ENCODE results near the gene CABLES2.

The CABLES2 gene

GRCh38 chr20:62407221-62407992 lies at the start of gene CABLES2:
Gene CABLES2 (minus strand): TSS chr20:62407285. CDS start chr20:62407276, 9 bp downstream.
- peak; percentile 69 to 80 for DNase-seq (ENCODE audit: low read depth in 2 of 2, low spot score in 1 of 2)

DNA sequence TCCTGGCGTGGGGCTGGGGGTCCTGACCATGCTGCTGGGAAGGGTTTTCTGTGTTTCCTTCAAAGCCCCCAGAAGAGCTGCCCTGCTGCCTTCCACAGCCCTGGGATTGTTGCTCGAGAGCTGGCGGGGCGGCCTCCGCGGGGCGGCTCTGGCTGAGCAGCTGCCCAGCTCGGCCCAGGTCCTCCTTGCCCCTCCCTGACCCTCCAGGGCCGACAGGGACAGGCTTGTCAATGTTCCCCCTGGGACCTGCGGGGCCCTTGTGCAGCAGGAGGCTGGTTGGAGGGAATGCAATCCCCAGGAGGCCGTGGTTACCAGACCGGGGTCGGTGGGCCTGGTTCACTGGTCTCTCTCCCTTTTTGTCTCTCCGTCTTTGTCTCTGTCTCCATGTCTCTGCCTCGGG lies 48.8 kb upstream of the CABLES2 start:
- DNase-seq (ENCODE audit: low read depth in 2 of 2, low spot score in 1 of 2): no peak

DNA sequence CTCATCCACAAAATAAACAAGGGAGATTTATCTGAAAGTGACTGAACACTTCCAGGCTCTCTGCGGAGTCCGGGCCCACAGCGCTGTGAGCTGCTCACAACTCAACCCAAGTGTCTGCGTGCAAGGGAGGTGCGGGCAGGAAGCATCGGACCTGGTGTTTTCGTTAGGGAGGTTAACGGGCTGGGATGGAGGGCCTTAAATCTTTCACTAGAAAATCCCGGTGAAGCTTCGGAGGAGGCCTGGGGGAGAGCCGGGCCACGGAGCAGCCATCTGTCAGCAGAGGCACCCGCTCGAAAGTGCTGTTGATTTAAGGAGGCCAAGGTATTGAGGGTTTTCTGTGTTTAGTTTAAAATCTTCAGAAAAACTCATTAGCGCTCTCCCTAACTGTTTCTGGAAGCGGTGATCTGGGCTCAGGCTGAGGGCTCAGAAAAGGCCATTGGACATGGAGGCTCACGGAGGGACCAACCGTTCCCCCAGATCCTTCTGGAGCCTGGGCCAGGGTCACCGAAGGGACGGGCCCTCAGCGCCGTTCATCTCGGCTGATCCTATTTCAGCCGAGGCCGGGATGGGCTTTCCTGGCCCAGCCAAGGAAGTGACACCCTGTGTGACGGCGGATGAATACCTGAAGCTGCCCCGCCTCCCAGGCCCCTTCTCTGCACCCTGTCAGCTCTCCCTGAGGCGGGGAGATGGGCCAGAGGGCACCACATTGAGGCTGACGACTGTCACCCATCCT lies 48.0 kb upstream of the CABLES2 start:
- DNase-seq (ENCODE audit: low read depth in 2 of 2, low spot score in 1 of 2): no peak

DNA sequence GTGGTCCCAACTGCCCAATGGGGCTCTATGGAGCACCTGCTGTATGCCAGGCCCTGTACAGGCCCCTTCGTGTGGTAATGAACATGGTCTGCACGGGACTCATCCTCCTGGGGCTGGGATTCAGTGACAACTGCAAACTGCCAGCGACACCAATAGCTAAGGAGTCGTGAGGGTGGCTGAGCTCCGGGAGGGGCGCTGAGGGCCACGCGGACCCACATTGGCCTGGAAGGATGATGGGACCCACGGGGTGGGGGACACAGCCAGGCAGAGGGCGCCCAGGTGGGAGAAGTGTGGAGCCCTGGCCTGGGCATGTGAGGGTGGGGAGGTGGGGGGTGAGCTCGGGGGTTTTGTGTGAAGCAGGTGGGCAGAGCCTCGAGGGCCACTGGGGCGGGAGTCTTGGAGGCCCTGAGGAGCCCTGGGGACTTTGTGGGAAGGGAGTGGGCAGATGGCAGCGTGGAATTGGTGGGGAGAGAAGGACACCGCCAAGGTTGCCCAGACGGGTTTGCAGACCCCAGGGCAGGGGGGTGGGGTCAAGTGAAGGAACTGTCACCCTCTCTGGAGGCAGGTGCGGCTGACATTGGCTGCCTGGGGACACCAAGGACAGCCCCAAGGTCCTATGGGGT lies 46.2 kb upstream of the CABLES2 start:
- DNase-seq (ENCODE audit: low read depth in 2 of 2, low spot score in 1 of 2): no peak

GRCh38 chr20:62452475-62453095 lies 45.5 kb upstream of the CABLES2 start:
- no peak for DNase-seq (ENCODE audit: low read depth in 2 of 2, low spot score in 1 of 2)

DNA sequence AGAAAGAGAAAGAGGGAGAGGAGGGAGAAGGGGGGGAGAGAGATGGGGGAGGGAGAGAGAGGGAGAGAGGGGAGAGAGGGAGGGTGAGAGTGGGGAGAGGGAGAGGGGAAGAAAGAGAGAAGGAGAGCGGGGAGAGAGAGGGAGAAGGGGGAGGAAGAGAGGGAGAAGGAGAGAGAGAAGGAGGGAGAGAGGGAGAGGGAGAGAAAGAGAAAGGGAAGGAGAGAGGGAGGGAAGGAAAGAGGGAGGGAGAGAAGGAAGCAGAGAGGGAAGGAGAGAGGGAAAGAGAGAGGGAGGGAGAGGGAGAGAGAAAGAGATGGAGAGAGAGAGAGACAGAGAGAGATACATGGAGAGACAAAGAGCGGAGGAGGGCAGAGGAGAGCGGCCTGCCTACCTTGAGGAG lies 44.9 kb upstream of the CABLES2 start:
- no peak for DNase-seq (ENCODE audit: low read depth in 2 of 2, low spot score in 1 of 2)

DNA sequence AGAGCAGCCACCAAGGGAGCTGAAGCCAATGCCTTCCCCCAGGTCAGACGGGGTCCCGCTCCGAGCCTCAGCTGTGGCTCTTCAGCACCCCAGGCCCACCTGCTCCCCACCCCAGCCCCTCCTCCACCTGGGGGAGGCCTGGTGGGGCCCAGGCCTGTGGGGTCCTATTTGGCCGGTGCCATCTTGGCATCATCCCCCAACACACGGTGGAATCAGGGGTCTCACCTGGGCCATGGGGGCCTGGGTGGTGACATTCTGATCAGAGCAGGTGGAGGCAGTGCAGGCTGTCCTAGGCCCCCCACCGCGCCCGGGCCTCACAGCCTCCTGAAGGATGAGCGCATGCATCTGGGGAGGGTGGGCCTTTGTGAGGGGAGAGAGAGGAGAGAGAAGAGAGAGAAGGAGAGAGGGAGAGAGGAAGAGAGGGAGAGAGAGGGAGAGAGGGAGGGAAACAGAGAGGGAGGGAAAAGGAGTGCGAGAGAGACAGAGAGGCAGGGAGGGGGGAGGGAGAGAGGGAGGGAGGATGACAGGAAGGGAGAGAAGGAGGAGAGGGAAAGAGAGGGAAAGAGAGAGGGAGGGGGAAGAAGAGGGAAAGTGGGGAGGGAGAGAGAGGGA lies 44.2 kb upstream of the CABLES2 start:
- DNase-seq (ENCODE audit: low read depth in 2 of 2, low spot score in 1 of 2): no peak

- DNase-seq (ENCODE audit: low read depth in 2 of 2, low spot score in 1 of 2): no peak
Observed at GRCh38 chr20:62449951-62450691, 43.0 kb upstream of the CABLES2 start.

DNA sequence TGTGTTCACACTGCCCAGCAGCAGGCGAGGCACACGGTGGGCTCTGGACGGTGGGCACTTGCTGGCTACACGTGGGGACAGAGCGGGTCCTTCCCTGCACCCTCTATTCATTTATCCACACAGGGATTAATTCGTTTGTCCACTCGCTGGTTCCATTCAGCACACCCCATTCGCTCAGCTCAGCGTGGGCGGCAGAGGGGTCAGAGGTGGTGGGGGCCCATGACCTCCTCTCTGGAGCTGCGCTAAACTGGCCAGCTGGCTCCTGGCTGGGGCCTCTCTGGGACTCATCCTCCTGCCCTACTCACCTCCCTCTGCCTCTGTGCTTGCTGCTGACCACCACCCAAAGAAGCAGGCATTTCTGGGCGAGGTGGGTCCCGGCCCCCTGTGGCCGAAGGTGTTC lies 41.7 kb upstream of the CABLES2 start:
- no peak for DNase-seq (ENCODE audit: low read depth in 2 of 2, low spot score in 1 of 2)

- DNase-seq (ENCODE audit: low read depth in 2 of 2, low spot score in 1 of 2): no peak
Observed at GRCh38 chr20:62448038-62448437, 41.0 kb upstream of the CABLES2 start.

- no peak for DNase-seq (ENCODE audit: low read depth in 2 of 2, low spot score in 1 of 2)
Observed at GRCh38 chr20:62446888-62447869, 40.1 kb upstream of the CABLES2 start.

GRCh38 chr20:62446481-62446880 lies 39.4 kb upstream of the CABLES2 start:
- DNase-seq (ENCODE audit: low read depth in 2 of 2, low spot score in 1 of 2): no peak

DNA sequence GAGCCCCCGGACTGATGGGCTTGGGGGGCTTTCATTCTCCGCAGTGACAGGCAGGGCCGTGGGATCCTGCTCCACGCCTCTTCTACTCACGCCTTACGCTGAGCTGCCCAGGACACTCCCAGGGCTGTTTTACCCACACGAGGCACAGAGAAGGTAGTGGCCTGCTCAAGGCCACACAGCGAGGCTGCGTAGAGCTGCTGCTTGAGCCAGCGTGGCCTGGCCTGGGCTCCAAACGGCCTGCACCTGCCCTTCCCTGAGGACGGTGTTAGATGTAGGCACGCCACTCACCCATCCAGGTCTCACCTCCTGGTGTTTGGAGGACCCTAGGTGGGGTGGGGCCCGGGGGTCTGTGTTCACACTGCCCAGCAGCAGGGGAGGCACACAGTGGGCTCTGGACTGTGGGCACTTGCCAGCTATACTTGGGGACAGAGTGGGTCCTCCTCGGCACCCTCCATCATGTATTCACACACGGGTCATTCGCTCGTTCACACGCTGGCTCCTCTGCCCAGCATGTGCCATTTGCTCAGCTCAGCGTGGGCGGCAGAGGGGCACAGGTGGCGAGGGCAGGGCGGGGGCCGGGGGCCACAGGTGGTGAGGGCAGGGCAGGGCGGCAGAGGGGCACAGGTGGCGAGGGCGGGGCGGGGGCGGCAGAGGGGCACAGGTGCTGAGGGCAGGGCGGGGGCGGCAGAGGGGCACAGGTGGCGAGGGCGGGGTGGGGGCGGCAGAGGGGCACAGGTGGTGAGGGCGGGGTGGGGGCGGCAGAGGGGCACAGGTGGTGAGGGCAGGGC lies 38.7 kb upstream of the CABLES2 start:
- no peak for DNase-seq (ENCODE audit: low read depth in 2 of 2, low spot score in 1 of 2)

DNA sequence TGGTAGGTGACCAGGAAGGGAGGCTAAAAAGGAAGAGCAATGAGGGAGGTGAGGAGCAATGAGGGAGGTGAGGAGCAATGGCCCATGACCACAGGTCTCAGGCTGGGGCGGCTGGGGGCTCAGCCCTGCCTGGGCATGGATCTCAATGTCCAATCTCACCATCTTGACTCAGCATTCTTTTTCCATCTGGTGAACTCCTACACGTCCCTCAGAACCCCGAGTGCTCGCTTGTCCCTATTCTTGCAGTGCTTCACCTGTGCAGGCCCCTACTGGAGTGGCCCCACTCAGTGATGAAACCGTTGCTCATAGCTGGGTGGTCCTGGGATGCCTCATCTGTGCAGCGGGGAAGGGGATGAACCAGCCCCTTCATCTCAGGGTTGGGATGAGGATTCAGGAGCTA lies 37.2 kb upstream of the CABLES2 start:
- DNase-seq (ENCODE audit: low read depth in 2 of 2, low spot score in 1 of 2): no peak

DNA sequence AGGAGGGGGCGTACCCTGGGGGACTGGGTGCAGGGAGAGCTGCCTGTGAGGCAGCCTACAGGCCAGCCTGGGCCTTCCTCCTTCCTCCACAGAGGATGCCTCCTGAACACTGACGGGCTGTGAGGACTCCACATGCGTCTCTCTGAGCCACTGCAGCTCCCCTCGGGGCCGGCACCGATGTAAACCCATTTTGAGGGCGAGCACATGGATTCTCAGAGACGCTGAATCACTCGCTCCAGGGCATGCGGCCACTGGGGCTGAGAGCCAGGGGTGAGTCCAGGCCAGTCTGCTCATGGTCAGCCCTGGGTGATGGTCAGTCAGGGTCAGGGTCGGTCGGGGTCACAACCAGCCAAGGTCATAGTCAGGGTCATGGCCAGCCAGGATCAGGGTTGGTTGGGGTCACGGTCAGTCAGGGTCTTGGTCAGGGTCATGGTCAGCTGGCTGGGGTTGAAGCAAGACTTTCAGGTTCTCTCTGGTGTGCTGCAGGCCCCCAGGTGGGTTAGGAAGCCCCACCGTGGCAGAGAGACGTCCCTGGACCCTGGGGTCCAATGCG lies 35.0 kb upstream of the CABLES2 start:
- no peak for DNase-seq (ENCODE audit: low read depth in 2 of 2, low spot score in 1 of 2)

DNA sequence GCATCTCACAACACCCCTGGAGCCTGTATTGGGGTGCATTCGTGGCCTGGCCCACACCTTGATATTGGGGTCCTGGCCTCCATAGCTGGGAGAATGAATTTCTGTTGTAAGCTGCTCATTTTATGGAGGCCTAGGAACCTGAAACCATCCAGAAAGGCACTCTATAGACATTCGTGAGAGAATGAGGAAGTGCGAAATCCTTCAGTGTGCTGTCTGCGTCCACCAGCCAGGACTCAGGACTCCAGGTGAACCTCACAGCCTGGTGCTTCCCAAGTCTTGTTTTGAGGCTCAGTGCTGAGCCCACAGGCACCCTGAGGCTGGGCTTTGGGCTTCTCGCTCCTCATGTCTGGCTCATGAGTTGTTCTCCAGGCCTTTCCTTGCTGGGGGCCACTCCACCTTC lies 32.1 kb upstream of the CABLES2 start:
- DNase-seq (ENCODE audit: low read depth in 2 of 2, low spot score in 1 of 2): no peak

DNA sequence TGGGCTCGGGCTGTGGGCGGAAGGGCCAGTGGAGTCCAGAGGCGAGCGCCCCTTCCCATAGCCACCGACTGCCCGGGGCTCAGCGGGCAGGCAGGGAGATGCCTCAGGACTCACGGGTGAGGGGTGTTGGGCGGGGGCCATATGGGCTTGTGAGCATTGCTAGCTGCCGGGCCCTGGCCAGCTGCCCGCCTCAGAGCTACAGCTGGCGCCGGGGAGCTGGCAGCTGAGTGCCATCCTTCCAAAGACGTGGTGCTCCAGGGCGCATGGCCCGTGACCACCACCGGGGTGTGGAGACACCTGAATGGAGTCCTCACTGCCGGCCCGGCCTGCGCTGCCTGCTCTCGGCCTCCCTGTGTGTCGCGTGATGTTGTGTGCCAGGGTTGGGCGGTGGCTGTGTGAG lies 30.8 kb upstream of the CABLES2 start:
- no peak for DNase-seq (ENCODE audit: low read depth in 2 of 2, low spot score in 1 of 2)

GRCh38 chr20:62437496-62437895 lies 30.4 kb upstream of the CABLES2 start:
- DNase-seq (ENCODE audit: low read depth in 2 of 2, low spot score in 1 of 2): no peak
